ENCODE data around the gene NINL.
"Not testable (repeated sequence)": the region's sequence is repeated elsewhere in the genome, so short reads cannot be mapped to it uniquely, and the experiment has no call there.

The NINL gene

DNA sequence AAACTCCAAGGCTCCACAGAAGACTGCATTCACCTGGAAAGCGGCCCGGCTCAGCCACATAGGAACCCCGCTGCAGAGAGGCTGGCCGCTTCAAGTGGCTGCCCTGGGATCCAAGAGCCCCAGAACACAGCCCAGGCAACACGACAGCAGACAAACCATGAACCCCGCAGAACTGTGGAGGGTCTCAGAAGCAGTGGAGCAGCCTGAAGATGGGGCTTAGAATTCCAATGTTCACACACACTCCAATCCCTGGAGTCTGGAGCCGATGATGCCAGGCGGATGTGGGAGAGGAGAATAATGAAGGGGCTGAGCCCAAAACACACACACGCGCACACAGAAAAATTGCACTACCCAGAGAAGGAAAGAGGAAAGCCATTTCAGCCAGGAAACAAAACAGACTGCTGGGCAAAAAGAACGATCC lies 52.4 kb downstream of the NINL start:
- no peak for DNase-seq

- DNase-seq, result no peak
Observed at GRCh38 chr20:25532015-25532751, 53.1 kb downstream of the NINL start.

DNA sequence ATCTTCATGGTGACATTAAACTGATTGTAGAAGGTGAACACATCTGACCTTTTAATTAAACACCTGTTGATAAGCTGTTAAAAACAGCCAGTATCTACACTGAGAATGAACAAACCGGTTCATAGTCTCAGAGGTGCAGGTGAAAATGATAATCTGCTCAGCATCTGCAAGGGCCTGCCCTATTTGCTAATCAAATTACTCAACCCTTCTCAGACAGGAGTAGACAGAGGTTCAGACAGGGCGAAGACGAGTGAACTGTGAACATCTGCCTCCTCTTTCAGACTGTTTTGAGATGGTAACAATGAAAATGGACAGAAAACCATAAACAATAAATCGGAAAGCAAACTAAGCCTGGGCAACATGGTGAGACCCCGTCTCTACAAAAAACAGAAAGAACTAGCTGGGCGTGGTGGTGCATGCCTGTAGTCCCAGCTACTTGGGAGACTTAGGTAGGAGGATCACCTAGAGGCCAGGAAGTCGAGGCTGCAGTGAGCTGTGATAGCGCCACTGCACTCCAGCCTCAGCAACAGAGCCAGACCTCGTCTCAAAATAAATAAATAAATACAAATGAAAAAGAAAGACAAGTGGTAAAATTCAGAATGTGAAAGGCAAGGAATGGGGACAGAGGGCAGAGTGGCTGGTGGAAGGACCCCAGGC lies 55.9 kb downstream of the NINL start:
- DNase-seq, result no peak

DNA sequence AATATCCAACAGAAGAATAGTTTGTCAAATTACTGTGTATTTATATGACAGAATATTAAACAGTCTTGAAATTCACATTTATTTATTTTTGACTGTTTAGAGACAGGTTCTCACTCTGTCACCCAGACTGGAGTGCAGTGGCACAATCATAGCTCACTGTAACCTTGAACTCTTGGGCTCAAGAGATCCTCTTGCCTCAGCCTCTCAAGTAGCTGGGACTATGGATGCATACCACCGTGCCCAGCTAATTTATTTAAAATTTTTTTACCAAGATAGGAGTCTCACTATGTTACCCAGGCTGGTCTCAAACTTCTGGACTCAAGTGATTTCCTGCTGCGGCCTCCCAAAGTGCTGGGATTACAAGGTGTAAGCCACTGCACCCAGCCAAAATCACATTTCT lies 57.4 kb downstream of the NINL start:
- no peak for DNase-seq

DNA sequence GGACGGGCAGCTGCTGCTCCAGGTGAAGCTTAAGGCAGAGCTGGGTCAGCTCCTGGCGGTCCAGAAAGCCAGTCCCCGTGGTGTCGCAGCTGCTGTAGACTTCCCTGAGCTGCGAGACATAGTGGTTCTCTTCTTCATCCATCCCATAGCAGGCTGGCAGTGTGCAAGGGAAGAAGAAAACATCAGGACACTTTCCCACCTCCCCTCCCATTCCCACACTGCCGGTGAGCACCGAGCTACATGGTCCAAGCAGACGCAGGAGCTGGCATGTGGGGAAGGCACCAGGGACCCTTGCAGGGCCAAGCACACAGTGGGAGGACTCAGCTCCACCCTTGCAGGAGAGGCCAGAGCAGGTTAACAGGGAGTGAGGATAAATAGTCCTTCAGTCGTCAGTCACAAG lies 58.9 kb downstream of the NINL start:
- DNase-seq, result no peak

GRCh38 chr20:25525867-25526266 lies 59.5 kb downstream of the NINL start:
- no peak for DNase-seq

DNA sequence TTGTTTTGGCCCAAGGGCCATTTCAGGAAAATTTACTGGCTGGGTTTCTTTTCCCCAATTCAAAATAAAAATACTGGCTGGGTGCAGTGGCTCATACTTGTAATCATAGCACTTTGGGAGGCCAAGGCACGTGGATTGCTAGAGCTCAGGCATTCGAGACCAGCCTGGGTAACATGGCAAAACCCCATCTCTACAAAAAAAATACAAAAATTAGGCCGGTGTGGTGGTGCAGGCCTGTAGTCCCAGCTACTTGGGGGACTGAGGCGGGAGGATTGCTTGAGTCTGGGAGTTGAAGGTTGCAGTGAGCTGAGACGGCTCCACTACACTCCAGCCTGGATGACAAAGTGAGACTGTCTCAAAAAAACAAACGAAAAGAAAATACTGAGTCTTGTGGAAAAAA lies 60.0 kb downstream of the NINL start:
- no peak for DNase-seq

- no peak for DNase-seq
Observed at GRCh38 chr20:25521382-25521781, 63.9 kb downstream of the NINL start.

DNA sequence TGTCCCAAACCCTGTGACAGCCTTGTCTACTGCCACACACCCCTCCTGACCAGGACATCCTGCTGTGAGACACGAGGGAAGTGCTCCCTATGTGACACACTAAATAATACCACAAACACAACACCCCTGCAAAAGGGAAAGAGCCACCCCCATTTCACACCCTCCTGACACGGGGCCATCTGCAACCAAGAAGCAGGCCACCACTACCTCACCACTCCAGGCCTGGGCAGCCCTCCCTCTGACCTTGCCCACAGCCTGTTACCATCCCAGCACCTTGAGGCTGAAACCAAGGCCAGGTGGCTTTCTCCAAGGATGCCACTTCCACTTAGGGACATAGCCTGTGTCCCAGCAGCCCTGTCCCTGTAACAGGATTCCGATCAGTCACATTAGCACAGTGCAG lies 68.2 kb downstream of the NINL start:
- no peak for DNase-seq

- DNase-seq, result no peak
Observed at GRCh38 chr20:25514747-25515340, 70.5 kb downstream of the NINL start.

GRCh38 chr20:25514195-25514594 lies 71.1 kb downstream of the NINL start:
- no peak for DNase-seq

- DNase-seq, result no peak
Observed at GRCh38 chr20:25512709-25513108, 72.6 kb downstream of the NINL start.

DNA sequence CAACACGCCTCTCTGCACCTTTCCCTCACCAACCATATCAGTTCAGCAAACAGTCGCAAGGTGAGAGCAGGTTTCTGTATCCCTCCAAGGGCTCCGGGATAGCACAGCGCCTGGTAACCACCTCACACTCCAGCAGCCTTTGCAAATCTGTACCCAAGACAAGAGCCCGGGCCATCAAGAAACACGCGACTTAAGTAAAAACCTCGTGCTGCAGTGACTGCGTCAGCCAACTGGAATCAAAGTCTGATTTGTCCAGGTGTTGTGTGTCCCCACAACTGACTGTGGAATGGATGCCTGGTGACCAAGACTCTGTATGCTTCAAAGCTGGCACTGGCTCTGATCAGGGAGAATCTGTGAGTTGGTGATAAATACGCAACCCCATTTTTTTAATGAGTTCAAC lies 74.1 kb downstream of the NINL start:
- no peak for DNase-seq

DNA sequence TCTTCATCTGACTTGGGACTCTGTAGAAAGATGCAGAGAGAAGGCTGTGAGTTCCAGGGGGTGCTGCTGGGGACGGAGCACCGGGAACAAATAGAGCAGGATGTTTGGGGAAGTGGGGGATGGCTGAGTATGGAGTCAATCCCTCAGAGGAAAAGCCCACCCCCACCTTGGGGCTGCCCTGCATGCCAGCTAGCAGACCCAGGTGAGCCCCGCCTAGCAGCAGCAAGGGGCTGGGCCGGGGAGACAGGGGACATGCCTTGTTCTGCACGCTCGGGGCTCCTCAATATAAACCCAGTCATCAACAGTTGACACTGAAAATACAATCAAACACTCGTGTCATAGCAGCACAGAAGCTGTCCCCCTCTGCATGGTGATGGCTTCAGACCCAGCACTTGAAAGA lies 74.6 kb downstream of the NINL start:
- no peak for DNase-seq

DNA sequence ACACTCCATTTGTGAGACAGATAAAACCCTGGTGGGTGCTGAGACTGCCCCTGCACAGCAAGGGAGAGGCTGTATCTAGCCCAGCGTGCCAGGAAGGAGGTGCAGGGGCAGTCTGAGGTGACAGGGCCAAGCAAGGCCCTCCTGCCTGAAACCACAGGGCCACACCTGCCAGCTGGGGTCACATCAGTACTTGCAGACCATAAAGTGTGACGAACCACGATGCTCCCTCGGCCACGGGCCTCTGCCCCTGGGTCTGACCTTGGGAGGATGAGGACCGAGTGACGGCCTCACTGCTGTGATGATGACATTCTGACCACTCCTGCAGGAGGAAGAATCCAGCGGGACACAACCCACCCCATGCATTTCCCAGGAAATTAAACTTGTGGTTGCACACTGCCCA lies 75.1 kb downstream of the NINL start:
- DNase-seq, result no peak

DNA sequence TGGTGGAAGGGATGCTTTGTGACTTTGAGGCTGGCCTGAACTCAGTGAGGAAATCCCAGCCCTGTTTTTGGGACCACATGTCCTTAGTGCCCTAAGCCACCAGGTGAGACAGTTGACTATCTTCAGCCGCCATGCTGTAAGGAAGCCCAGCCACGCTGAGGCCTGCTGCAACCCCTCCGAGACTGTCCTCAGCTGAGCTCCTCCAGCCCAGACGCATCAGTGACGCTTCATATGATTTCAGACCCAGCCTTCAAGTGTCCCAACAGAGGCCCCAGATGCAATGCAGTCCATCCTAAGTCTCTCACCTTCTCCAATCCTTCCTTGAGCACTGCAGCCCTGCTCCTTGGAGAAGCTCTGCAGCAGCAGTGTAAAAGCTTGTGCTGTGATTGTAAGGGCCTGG lies 76.2 kb downstream of the NINL start:
- DNase-seq, result no peak

- DNase-seq, result no peak
Observed at GRCh38 chr20:25508083-25508770, 77.1 kb downstream of the NINL start.

- DNase-seq, result no peak
Observed at GRCh38 chr20:25507385-25508082, 77.8 kb downstream of the NINL start.

DNA sequence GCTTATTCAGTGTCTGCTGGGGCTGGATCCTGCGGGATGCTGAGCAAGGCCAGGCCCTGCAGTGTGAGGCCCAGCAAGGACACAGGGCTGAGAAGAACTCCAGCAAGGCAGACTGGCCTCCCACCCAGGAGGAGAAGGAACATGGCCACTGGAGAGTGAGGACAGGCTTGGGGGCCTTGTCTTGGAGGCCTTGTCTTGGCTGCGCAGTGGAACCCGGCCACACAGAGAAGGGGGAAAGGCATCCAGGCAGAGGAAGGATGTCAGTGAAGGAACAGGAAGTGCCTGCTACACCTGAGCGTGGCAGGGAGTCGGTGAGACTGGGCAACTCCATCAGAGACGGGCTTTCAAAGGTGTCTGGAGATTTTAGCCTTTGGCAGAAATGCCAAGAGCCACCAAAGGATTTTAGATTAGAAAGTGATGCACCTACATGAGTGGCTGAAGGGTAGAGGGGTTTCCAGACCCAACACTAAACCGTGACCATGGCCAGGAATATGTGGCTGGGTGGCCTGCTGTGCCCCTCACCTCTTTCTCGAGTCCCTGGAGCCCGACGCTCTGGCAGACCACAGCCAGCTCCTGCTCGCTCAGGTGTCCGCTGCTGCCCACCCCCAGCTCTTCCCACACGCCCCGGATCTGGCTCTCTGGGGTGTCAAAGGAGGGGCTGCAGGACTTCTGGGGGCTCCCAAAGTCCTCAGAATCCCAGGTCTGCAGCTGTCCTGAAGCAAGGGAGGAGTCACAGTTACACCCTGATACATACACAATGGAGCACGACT lies 80.8 kb downstream of the NINL start:
- no peak for DNase-seq

- DNase-seq, result no peak
Observed at GRCh38 chr20:25503936-25504335, 81.4 kb downstream of the NINL start.

GRCh38 chr20:25503051-25503639 lies 82.2 kb downstream of the NINL start:
- DNase-seq, result not testable (repeated sequence)
